H1 (cell line): ENCODE results near the gene HOXD1. TPM values are rescaled to one million over a fixed set of nuclear protein-coding genes. Genes with fewer than 3 reads are reported as not detected.

Experiments
- E2F6 ChIP-seq: IDR thresholded peaks from 2 replicates; pipeline ENCODE4 v1.6.1; 2012; ENCODE audit warnings: inconsistent platforms
- EP300 ChIP-seq, 2 experiments: IDR thresholded peaks; 1 replicate in 1 of 2; 2 replicates in 1 of 2; pipeline ENCODE4 v1.6.1; 2011 to 2012; ENCODE audit warnings: low read depth in 2 of 2, low read length in 2 of 2, mild to moderate bottlenecking in 2 of 2, borderline replicate concordance in 1 of 2, inconsistent platforms in 1 of 2, moderate library complexity in 1 of 2
- RNF2 ChIP-seq: fragments of 200-900, 300-1000 bp; sonication (generic); IDR thresholded peaks from 2 replicates; pipeline ENCODE4 v1.7.1; 2016; ENCODE audit warnings: borderline replicate concordance, low read depth, mild to moderate bottlenecking, antibody characterized with exemption, low read length; ENCODE audit not compliant: poor library complexity, severe bottlenecking; ENCODE audit errors: missing control alignments
- RXRA ChIP-seq: IDR thresholded peaks from 2 replicates; pipeline ENCODE4 v1.6.1; 2011; ENCODE audit warnings: low read depth, mild to moderate bottlenecking, low read length, moderate library complexity; ENCODE audit not compliant: insufficient read depth
- SIN3A ChIP-seq, 2 experiments: IDR thresholded peaks in 1 of 2; conservative IDR thresholded peaks in 1 of 2; 2 replicates each; pipeline ENCODE4 v1.6.1; 2011 to 2012; ENCODE audit warnings: low read length in 2 of 2, improper control_type of control experiment in 1 of 2, low read depth in 1 of 2, mild to moderate bottlenecking in 1 of 2
- SP2 ChIP-seq: IDR thresholded peaks from 2 replicates; pipeline ENCODE4 v1.6.1; 2012; ENCODE audit warnings: mild to moderate bottlenecking, low read length, inconsistent platforms
- polyA plus RNA-seq, 7 experiments: library from polyadenylated mRNA; depleted of rRNA in 3 of 7; stranded (reverse) in 5 of 7; unstranded in 2 of 7; fragments of >200 nt in 5 of 7; fragments of 200-250 nt in 2 of 7; gene quantifications; 1 replicate in 5 of 7; 2 replicates in 1 of 7; 4 replicates in 1 of 7; pipeline versions ENCODE4 v1.2.1 to v1.2.3, GENCODE V29; 2011 to 2013; ENCODE audit warnings: missing spikeins in 2 of 7, mixed read lengths in 2 of 7
- total RNA-seq: library from RNA; stranded (reverse); fragmentation: NEBNext Ultra II Directional; extraction: Animal tissue kit (Norgen Biotek cat#: 25700); gene quantifications from 2 replicates; pipeline ENCODE4 v1.2.1, GENCODE V29; 2021

The HOXD1 gene
- total and polyA plus RNA-seq, 2 of the 8 experiments (the other 6 are each of a cell fraction or from before 2014, with no cell fraction given), result 0.03 TPM; not detected in 1

GRCh38 chr2:176146101-176146500 is 42.4 kb upstream of the HOXD1 start (continued):
- TF ChIP-seq SP2 (no peak), E2F6 (no peak), RNF2 (no peak), SIN3A (conservative IDR thresholded peaks at IDR 0.05 in 1 of 2, IDR thresholded peaks at IDR 0.05 in 1 of 2; ENCODE audit: low read depth in 1 of 2, low read length in 2 of 2) (no peak), RXRA (no peak), EP300 (IDR thresholded peaks at IDR 0.05; ENCODE audit: borderline replicate concordance in 1 of 2, low read depth in 2 of 2, low read length in 2 of 2) (no peak)
